ENCODE data around the gene RAP1GDS1.

The RAP1GDS1 gene

GRCh38 chr4:98341309-98341708 lies 80.1 kb downstream of the RAP1GDS1 start:
- peak; percentile 17 for DNase-seq (ENCODE audit: low read depth)
- H3K4me3 ChIP-seq (ENCODE audit: control insufficient read depth, low read depth, low read length): no peak overlapping the region
- TF ChIP-seq, protein P1, sequence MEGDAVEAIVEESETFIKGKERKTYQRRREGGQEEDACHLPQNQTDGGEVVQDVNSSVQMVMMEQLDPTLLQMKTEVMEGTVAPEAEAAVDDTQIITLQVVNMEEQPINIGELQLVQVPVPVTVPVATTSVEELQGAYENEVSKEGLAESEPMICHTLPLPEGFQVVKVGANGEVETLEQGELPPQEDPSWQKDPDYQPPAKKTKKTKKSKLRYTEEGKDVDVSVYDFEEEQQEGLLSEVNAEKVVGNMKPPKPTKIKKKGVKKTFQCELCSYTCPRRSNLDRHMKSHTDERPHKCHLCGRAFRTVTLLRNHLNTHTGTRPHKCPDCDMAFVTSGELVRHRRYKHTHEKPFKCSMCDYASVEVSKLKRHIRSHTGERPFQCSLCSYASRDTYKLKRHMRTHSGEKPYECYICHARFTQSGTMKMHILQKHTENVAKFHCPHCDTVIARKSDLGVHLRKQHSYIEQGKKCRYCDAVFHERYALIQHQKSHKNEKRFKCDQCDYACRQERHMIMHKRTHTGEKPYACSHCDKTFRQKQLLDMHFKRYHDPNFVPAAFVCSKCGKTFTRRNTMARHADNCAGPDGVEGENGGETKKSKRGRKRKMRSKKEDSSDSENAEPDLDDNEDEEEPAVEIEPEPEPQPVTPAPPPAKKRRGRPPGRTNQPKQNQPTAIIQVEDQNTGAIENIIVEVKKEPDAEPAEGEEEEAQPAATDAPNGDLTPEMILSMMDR (IDR thresholded peaks at IDR 0.05; ENCODE audit: control insufficient read depth, insufficient read depth, low read depth, low read length, missing control alignments): no peak

DNA sequence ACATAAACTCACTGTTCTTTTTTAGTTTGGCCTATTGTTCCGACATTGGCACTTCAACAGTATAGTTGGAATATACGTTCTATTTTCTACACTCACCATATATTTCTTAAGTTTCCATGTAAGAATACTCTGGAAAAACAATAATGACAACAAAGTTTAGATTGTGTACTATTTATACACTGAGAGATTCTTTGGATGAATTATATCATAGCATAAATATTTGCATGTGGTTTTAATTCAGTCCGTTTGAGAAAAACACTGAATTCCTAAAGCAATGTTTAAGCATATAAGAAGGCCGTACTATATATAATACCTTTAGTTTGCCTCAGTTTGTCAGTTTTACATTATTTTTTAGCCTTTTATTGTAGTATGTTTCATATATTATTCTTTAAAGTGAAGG lies 82.4 kb downstream of the RAP1GDS1 start:
- TF ChIP-seq, protein P1 (IDR thresholded peaks at IDR 0.05; ENCODE audit: control insufficient read depth, insufficient read depth, low read depth, low read length, missing control alignments): no peak
- H3K4me3 ChIP-seq (ENCODE audit: control insufficient read depth, low read depth, low read length): no peak overlapping the region
- DNase-seq (ENCODE audit: low read depth): no peak

DNA sequence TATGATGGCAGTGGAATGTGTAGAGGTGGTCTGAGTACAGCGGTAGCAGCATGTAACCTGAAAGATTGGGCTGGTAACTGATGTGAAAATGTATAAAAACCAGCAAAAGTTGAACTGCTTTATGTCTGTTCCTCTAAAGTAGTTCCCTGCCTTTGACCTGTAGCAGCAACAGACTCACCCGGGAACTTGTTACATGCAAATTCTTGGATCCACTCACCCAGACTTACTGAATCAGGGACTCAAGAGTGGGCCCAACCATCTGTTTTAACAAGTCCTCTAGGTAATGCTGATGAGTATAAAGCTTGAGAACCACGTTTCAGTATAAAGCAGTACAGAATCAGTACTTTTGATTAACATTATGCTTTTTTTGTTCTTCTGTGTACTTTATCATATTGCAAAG lies 84.7 kb downstream of the RAP1GDS1 start:
- TF ChIP-seq, protein P1 (IDR thresholded peaks at IDR 0.05; ENCODE audit: control insufficient read depth, insufficient read depth, low read depth, low read length, missing control alignments): no peak
- DNase-seq (ENCODE audit: low read depth): no peak
- no peak overlapping the region for H3K4me3 ChIP-seq (ENCODE audit: control insufficient read depth, low read depth, low read length)

DNA sequence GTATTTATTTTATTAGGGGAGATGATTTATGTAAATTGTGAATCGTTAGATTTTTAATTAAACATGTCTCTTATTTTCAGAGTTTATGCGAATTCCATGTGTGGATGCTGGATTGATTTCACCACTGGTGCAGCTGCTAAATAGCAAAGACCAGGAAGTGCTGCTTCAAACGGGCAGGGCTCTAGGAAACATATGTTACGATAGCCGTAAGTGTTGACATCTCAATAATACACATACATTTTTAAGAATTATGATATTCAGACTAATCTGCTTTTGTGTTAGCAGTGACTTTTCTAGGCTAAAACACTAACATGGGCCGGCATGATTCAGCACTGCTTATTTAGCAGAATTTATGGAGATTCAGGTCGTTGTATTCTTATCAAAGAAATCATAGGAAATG lies 91.2 kb downstream of the RAP1GDS1 start:
- H3K4me3 ChIP-seq (ENCODE audit: control insufficient read depth, low read depth, low read length): no peak overlapping the region

GRCh38 chr4:98352940-98353339 lies 91.8 kb downstream of the RAP1GDS1 start:
- no peak for DNase-seq (ENCODE audit: low read depth)
- TF ChIP-seq, protein P1 (IDR thresholded peaks at IDR 0.05; ENCODE audit: control insufficient read depth, insufficient read depth, low read depth, low read length, missing control alignments): no peak
- no peak overlapping the region for H3K4me3 ChIP-seq (ENCODE audit: control insufficient read depth, low read depth, low read length)

More for the DNA sequence above, 91.2 kb downstream of the RAP1GDS1 start:
- TF ChIP-seq, protein P1 (IDR thresholded peaks at IDR 0.05; ENCODE audit: control insufficient read depth, insufficient read depth, low read depth, low read length, missing control alignments): no peak
- DNase-seq (ENCODE audit: low read depth): no peak

- H3K4me3 ChIP-seq (ENCODE audit: control insufficient read depth, low read depth, low read length): no peak overlapping the region
- TF ChIP-seq, protein P1 (IDR thresholded peaks at IDR 0.05; ENCODE audit: control insufficient read depth, insufficient read depth, low read depth, low read length, missing control alignments): no peak
- no peak for DNase-seq (ENCODE audit: low read depth)
Measured at GRCh38 chr4:98358630-98359248, 97.6 kb downstream of the RAP1GDS1 start.

All from AG09309 (cell line).